RWPE2 (cell line): Measurements from ENCODE around the gene C19orf44.
A peak's percentile ranks its signal among the peaks of the same experiment; 100 is the strongest.
"Not testable (repeated sequence)": the region's sequence is repeated elsewhere in the genome, so short reads cannot be mapped to it uniquely, and the experiment has no call there.

Experiments used
- ATAC-seq: fragments of 200-7000 bp; cut with Tn5 transposase; 3 replicates; pipeline ENCODE4 v1.9.1; 2021; ENCODE audit warnings: low read depth
- DNase-seq: peaks from one replicate; pipeline ENCODE4 v3.0.0-alpha.2; 2020; ENCODE audit warnings: low spot score
- H3K27ac ChIP-seq: fragments of 450-650 bp; 2 replicates; pipeline ENCODE4 v1.5.1; 2017; ENCODE audit warnings: mild to moderate bottlenecking; ENCODE audit not compliant: poor library complexity, severe bottlenecking
- H3K27me3 ChIP-seq: fragments of 250-450 bp; sonication (Bioruptor Pico); 2 replicates; pipeline ENCODE4 v1.5.1; 2021; ENCODE audit warnings: mild to moderate bottlenecking, moderate library complexity; ENCODE audit not compliant: insufficient read depth, poor library complexity, severe bottlenecking
- H3K36me3 ChIP-seq: fragments of 250-450 bp; sonication (Bioruptor Pico); 2 replicates; pipeline ENCODE4 v1.5.1; 2020; ENCODE audit warnings: low read depth, mild to moderate bottlenecking, moderate library complexity
- H3K4me1 ChIP-seq: fragments of 250-450 bp; sonication (Bioruptor Pico); 2 replicates; pipeline ENCODE4 v1.5.1; 2021; ENCODE audit warnings: mild to moderate bottlenecking, moderate library complexity; ENCODE audit not compliant: insufficient read depth, poor library complexity, severe bottlenecking
- H3K4me3 ChIP-seq: fragments of 250-450 bp; sonication (Bioruptor Pico); 2 replicates; pipeline ENCODE4 v1.5.1; 2021; ENCODE audit warnings: mild to moderate bottlenecking, moderate library complexity; ENCODE audit not compliant: severe bottlenecking
- H3K9me3 ChIP-seq: fragments of 250-450 bp; sonication (Bioruptor Pico); 2 replicates; pipeline ENCODE4 v1.5.1; 2021; ENCODE audit warnings: mild to moderate bottlenecking, moderate library complexity; ENCODE audit not compliant: severe bottlenecking
- CTCF ChIP-seq: fragments of 450-650 bp; IDR thresholded peaks from one replicate; pipeline ENCODE4 v1.5.1; 2017; ENCODE audit warnings: mild to moderate bottlenecking, moderate library complexity; ENCODE audit not compliant: poor library complexity, severe bottlenecking

C19orf44 gene

GRCh38 chr19:16470541-16470910, 25.7 kb upstream of the C19orf44 start:
- no peak for TF ChIP-seq CTCF
- Histone ChIP-seq H3K9me3 (peaks cover 4% of the 10 kb centered on the region), H3K4me3 (peak overlapping the region; percentile 79), H3K36me3 (no peaks in the 10 kb centered on the region), H3K27me3 (no peaks in the 10 kb centered on the region), H3K4me1 (peaks cover 4% of the 10 kb centered on the region), H3K27ac (peak overlapping the region; percentile 38)
- DNase-seq: no peak
- no peak for ATAC-seq

GRCh38 chr19:16470911-16471811, 25.0 kb upstream of the C19orf44 start:
- Histone ChIP-seq H3K36me3 (no peaks in the 10 kb centered on the region), H3K27ac (peak overlapping the region; percentile 38), H3K27me3 (no peaks in the 10 kb centered on the region), H3K4me3 (peak overlapping the region; percentile 79), H3K4me1 (peaks cover 4% of the 10 kb centered on the region), H3K9me3 (peaks cover 4% of the 10 kb centered on the region)
- DNase-seq: no peak
- ATAC-seq: peak; percentile 11; the same call in 2 of the 3 replicates
- no peak for TF ChIP-seq CTCF

- peak overlapping the region; percentile 79 for H3K4me3 ChIP-seq
- DNase-seq, H3K9me3 ChIP-seq, H3K36me3 ChIP-seq, ATAC-seq, H3K4me1 ChIP-seq, H3K27me3 ChIP-seq, H3K27ac ChIP-seq: not testable (repeated sequence)
These were observed 23.7 kb upstream of the C19orf44 start for GRCh38 chr19:16472559-16472899.

GRCh38 chr19:16472992-16473391, 23.2 kb upstream of the C19orf44 start:
- DNase-seq: no peak
- Histone ChIP-seq H3K27ac (no peak overlapping the region), H3K4me3 (no peak overlapping the region), H3K4me1 (peaks cover 4% of the 10 kb centered on the region), H3K36me3 (no peaks in the 10 kb centered on the region), H3K27me3 (no peaks in the 10 kb centered on the region), H3K9me3 (peaks cover 4% of the 10 kb centered on the region)
- no peak for TF ChIP-seq CTCF
- no peak for ATAC-seq

- DNase-seq (no peak), ATAC-seq (no peak)
- Histone ChIP-seq H3K27ac (no peak overlapping the region), H3K9me3 (peaks cover 4% of the 10 kb centered on the region), H3K27me3 (no peaks in the 10 kb centered on the region), H3K36me3 (no peaks in the 10 kb centered on the region), H3K4me1 (peaks cover 4% of the 10 kb centered on the region), H3K4me3 (no peak overlapping the region)
- TF ChIP-seq CTCF: no peak
These were observed 22.3 kb upstream of the C19orf44 start for GRCh38 chr19:16473875-16474392.
